ENCODE measurements around the gene MRPS25. TPM values are rescaled to one million over a fixed set of nuclear protein-coding genes. Genes with fewer than 3 reads are reported as not detected.

Gene MRPS25
- polyA plus RNA-seq, 1 experiment = 17.0 TPM

GRCh38 chr3:15071699-15072098, 6.6 kb upstream of the MRPS25 start:
- ChIA-PET POLR2A (no interaction called here), CTCF (no interaction called here)
- no peak for TF ChIP-seq CTCF (IDR thresholded peaks at IDR 0.05; ENCODE audit: insufficient read depth, low read depth, low read length)
- Histone ChIP-seq H3K27me3 (ENCODE audit: control insufficient read depth, insufficient read depth, low read length) (no peaks in the 10 kb centered on the region), H3K4me3 (ENCODE audit: low read depth, low read length) (no peak overlapping the region), H3K36me3 (ENCODE audit: control insufficient read depth, insufficient read depth, low read length) (peaks cover 14% of the 10 kb centered on the region)
- no peak for DNase-seq (ENCODE audit: low read depth)

GRCh38 chr3:15069441-15069840, 4.3 kb upstream of the MRPS25 start:
- no peak overlapping the region for H3K4me3 ChIP-seq (ENCODE audit: low read depth, low read length)
- ChIA-PET POLR2A (no interaction called here), CTCF (interaction anchor here (1.5 kb wide), 1 partner anchor 148 kb away, joined by 3 read pairs; no protein-coding TSS in a partner anchor)
- no peaks in the 10 kb centered on the region for H3K27me3 ChIP-seq (ENCODE audit: control insufficient read depth, insufficient read depth, low read length)
- peaks cover 10% of the 10 kb centered on the region for H3K36me3 ChIP-seq (ENCODE audit: control insufficient read depth, insufficient read depth, low read length)
- DNase-seq (ENCODE audit: low read depth) = no peak
- TF ChIP-seq CTCF (IDR thresholded peaks at IDR 0.05; ENCODE audit: insufficient read depth, low read depth, low read length) = no peak

- Histone ChIP-seq H3K36me3 (ENCODE audit: control insufficient read depth, insufficient read depth, low read length) (0 out of 2 replicates have a peak, but pooled peaks cover 2% of the 10 kb centered on the region), H3K4me3 (ENCODE audit: low read depth, low read length) (no peak overlapping the region)
- CTCF ChIA-PET = no interaction called here
These were observed 1.4 kb upstream of the MRPS25 start for GRCh38 chr3:15066467-15066866.

GRCh38 chr3:15065550-15066007, 464 bp upstream of the MRPS25 start:
- Histone ChIP-seq H3K36me3 (ENCODE audit: control insufficient read depth, insufficient read depth, low read length) (no peaks in the 10 kb centered on the region), H3K27me3 (ENCODE audit: control insufficient read depth, insufficient read depth, low read length) (no peaks in the 10 kb centered on the region), H3K4me3 (ENCODE audit: low read depth, low read length) (peak overlapping the region; percentile 79)
- no peak for TF ChIP-seq CTCF (IDR thresholded peaks at IDR 0.05; ENCODE audit: insufficient read depth, low read depth, low read length)
- ChIA-PET CTCF (interaction anchor here (0.9 to 2.4 kb wide), 4 partner anchors 13 to 142 kb away, joined by 3 to 12 read pairs (median 4); no protein-coding TSS in a partner anchor), POLR2A (interaction anchor here (0.5 to 0.7 kb wide), 2 partner anchors 21 to 414 kb away, joined by 3 read pairs; partner anchors contain the start of gene CCDC174)
- DNase-seq (ENCODE audit: low read depth) = no peak

More at GRCh38 chr3:15066467-15066866, 1.4 kb upstream of the MRPS25 start:
- H3K27me3 ChIP-seq (ENCODE audit: control insufficient read depth, insufficient read depth, low read length) = no peaks in the 10 kb centered on the region
- TF ChIP-seq CTCF (IDR thresholded peaks at IDR 0.05; ENCODE audit: insufficient read depth, low read depth, low read length) = no peak
- DNase-seq (ENCODE audit: low read depth) = no peak
- POLR2A ChIA-PET = no interaction called here

- H3K27me3 ChIP-seq (ENCODE audit: control insufficient read depth, insufficient read depth, low read length) = no peaks in the 10 kb centered on the region
- POLR2A ChIA-PET = interaction anchor here (0.7 kb wide), 1 partner anchor 124 kb away, joined by 3 read pairs; no protein-coding TSS in a partner anchor
- no peak for DNase-seq (ENCODE audit: low read depth)
- no peaks in the 10 kb centered on the region for H3K36me3 ChIP-seq (ENCODE audit: control insufficient read depth, insufficient read depth, low read length)
- CTCF ChIA-PET = interaction anchor here (1.8 to 2.4 kb wide), 2 partner anchors 12 to 138 kb away, joined by 6 to 12 read pairs; no protein-coding TSS in a partner anchor
- no peak for TF ChIP-seq CTCF (IDR thresholded peaks at IDR 0.05; ENCODE audit: insufficient read depth, low read depth, low read length)
- H3K4me3 ChIP-seq (ENCODE audit: low read depth, low read length) = peak overlapping the region; percentile 79
These were observed 748 bp downstream of the MRPS25 start for GRCh38 chr3:15064299-15064834.

All from BJ (cell line).